Stimulated activated CD4-positive, alpha-beta T cell treated with anti-CD3 and anti-CD28 coated beads, Interleukin-15, amount 100 ng/mL, for 1 hour (primary cell): ENCODE data around the gene FBL.
"Not testable (repeated sequence)": the region's sequence is repeated elsewhere in the genome, so short reads cannot be mapped to it uniquely, and the experiment has no call there.

Source experiments
- DNase-seq, 2 donors: peaks; one replicate each; pipeline ENCODE4 v3.0.0-alpha.2; 2020; ENCODE audit warnings: low read depth in 1 of 2, low spot score in 1 of 2

Gene FBL

DNA sequence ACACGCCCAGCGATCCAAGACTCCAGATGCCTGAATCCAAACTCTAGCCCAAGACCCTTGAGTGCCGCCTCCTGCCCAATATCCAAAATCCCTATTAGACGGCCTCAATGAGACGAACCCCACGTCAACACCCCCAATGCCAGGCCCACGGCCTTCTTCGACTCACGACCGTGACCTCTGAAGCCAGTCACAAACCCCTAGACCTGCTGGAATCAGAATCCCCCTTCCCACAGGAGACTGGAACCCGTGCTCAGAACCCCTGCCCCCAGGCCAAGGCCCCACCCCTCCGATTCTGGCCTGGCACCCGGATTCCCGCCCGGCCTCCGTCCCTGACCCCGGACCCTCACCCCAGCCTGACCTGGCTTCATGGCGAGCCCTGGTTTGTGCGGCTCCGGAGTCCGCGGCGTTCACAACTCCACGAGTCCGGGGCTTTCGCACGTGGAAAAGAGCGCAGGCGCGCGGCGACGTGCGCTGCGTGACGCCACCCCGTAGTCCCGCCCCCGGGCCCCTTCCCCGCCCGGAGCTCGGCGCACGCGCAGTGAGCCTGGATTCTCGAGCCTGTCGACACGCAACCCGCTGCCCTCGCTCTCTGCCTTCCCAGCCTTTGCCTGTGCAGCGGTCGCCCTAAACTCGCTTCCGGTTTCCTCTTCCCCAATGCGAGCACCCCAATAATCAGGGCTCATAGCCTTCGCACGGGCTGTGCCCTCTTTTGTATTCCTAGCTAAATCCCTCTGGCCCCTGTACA lies at the start of gene FBL:
TSS of gene FBL (minus strand) at position 447 of the 745 bp plus-strand sequence. CDS start at position 368, 79 bp downstream.
- DNase-seq = peak; percentile 98

DNA sequence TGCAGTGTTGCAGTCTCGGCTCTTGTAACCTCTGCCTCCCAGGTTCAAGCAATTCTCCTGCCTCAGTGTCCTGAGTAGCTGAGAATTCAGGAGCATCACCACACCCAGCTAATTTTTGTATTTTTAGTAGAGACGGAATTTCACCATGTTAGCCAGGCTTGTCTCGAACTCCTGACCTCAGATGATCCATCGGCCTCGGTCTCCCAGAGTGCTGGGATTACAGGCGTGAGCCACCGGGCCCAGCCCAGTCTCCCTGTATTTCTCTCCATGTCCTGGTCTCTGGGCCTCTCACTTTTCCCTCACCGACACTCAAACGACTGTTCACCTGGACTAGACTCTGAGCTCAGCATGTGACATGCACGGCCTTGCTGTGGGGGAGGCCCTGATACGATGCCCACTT lies 48.9 kb upstream of the FBL start:
- not testable (repeated sequence) for DNase-seq

DNA sequence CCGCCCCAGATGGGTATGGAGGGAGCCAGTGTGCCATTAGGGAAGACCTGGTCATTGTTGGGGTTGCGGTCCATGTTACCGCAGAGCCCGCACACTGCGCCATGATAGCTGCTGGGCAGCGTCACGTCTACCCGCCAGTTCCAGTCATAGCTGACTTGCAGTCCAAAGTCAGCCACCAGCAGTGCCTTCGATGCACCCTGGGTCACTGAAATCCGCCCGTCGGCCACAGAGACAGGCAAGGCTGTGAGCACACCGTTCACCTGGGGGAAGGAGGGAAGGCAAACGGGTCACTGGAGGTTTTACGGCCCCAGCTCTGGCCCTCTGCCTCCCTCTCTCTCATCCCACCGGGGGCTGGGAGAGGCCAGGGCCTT lies 48.0 kb upstream of the FBL start:
- not testable (repeated sequence) for DNase-seq

DNA sequence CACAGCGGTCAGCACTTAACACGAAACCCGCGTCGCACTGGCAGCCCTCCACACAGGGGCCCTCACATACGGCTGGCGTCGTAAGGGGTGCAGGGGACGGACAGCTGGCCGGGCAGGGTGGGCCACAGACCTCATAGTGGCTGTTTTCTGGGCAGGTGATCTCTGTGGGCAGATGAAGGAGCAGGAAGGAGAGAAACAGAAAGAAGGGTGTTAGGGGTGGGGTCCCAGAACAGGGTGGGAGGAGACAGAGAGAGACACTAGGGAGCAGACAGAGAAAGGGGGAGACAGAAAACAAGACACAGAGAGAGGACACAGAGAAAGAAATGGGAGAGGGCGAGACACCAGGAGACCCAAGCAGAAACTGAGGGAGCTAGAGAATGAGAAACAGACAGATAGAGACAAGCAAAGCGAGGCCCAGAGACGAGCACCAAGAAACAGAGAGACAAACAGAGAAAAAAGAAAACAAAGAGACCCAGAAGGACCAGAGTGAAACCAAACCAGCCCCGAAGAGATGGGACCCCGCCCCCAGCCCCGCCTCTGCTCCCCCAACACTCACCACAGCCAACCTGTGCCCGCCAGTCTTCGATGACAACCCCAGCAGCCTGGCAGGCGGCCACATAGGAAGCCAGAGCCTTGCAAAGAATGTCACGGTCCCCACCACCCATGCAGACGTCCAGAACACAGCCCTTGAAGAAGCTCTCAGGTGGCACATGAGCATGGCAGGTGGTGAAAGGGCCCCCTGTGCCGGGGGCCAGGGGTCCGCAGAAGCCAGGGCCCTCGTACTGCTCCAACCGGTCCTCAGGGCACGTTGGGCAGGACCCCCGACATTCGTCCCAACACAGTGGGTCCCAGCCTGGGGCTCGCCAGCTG lies 47.4 kb upstream of the FBL start:
- not testable (repeated sequence) for DNase-seq

DNA sequence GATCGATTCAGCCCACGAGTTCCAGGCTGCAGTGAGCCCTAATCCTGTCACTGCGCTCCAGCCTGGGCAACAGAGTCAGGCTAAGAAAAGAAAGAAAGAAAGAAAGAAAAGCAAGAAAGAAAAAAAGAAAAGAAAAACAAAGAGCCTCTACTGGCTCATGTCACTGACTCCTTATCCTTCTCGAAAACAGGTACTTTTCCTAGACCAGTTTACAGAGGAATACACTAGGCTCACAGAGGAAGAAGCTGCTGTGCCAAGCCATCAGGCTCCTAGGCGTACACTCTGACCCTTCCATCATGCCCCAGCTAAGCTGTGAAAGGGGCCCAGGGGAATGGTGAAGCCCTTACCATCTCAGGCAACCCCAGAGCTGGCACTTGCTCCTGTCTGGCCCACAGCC lies 46.3 kb upstream of the FBL start:
- not testable (repeated sequence) for DNase-seq

DNA sequence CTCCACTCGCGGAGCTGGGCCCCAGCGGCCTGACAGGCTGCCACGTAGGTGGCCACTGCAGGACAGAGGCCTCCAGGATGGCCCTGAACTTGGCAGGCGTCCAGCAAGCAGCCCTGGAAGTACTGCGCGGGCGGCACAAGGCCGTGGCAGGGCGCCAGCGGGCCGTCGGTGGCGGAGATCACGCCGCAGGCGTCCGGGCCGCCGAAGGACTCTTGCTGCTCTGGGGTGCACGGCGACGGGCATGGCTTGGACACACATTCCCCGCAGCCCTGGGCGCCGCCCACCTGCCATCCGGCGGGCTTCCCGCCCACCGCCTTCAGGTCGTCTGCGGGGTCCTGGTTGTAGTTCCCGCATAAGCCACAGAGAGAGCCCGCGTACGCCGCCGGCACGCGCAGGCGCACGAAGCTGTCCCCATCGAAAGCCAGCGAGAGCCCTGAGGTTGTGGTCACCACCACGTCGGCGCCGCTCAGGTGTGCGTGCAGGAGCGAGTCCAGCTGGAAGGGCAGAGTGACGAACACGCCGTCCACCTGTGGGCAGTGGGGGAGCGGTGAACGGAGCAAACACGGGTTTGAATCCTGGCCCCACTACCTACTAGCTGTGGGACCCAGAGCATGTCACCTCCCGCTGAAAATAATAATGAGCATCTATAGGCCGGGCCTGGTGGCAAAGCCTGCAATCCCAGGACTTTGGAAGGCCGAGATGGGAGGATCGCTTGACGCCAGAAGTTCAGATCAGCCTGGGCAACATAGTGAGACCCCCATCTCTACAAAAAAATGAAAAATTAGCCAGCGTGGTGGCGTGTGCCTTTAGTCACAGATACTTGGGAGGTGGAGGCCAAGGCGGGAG lies 45.7 kb upstream of the FBL start:
- DNase-seq = not testable (repeated sequence)

DNA sequence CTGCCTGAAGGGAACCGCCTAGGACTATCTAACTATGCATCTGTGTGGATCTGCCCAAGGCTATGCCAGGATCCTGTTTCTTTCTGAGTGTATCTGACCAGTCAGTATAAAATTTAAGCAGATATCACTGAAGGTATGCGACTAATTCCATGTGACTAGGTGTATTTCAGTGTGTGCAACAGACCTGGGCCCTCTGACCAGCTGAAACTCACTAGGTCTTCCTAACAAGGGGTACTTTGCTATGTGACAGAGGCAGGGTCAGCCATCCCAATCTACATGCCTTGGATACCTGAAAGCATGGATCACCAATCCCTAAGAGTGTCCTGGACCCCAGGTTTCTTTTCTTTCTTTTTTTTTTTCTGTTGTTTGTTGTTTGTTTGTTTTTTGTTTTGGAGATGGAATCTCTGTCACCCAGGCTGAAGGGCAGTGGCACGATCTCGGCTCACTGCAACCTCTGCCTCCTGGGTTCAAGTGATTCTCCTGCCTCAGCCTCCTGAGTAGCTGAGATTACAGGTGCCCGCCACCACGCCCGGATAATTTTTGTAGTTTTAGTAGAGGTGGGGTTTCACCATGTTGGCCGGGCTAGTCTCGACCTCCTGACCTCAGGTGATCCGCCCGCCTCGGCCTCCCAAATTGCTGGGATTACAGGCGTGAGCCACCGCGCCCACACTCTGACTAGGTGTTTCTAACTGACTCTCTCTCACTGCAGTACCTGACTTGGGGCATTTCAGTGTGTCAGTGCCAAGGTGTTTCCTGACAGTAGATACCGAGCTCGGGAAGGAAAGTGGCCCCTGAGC lies 44.8 kb upstream of the FBL start:
- no peak for DNase-seq

DNA sequence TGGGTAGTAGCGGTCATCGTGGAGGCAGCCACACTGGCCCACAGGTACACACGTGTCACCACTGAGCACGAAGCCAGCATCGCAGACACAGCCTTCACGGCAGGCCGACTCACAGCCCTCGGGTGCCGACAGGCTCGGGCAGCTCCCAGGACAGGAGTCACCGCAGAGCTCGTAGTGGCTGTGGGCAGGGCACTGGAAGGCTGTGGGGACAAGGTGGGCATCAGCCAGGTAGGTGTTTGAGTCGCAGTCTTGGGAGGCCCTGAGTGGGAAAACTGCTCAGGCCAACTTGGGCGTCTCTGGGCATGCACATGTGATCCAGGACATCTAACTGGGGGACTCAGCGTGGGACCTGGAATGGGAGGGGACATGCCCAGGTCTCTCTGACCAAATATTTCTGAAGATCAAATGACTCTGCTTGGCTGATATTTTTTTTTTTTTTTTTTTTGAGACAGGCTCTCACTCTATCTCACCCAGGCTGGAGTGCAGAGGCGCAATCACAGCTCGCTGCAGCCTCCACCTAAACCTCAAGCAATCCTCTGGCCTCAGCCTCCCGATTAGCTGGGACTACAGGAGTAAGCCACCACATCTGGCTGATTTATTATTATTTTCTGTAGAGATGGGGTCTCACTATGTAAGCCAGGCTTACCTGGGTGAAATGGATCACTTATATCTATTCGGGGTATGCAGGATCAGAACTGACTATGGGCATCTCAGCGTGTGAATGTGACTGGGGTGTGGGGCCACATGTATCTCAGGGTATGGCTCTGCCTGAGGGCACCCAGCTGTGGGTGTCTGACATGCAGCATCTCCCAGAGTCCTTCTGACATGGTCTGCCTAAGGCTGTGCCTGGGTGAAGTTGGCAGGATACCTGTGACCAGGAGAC lies 43.9 kb upstream of the FBL start:
- DNase-seq = not testable (repeated sequence)

DNA sequence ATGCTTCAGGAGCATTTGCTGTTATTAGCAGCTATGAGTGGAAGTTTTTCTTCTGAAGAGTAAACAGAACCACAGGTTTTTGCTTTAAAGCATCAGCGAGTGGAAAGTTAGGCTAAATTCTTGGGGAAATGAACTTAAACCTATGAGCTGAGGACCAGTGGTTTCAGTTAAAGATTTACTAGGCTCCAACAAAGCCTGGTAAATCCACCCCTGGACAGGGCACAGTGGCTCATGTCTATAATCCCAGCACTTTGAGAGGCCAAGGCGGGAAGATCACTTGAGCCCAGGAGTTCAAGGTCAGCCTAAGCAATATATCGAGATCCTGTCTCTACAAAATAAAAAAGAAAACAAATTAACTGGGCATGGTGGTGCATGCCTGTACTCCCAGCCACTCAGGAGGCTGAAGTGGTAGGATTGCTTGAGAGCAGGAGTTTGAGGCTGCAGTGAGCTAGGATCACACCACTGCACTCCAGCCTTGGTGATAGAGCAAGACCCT lies 41.3 kb upstream of the FBL start:
- not testable (repeated sequence) for DNase-seq

DNA sequence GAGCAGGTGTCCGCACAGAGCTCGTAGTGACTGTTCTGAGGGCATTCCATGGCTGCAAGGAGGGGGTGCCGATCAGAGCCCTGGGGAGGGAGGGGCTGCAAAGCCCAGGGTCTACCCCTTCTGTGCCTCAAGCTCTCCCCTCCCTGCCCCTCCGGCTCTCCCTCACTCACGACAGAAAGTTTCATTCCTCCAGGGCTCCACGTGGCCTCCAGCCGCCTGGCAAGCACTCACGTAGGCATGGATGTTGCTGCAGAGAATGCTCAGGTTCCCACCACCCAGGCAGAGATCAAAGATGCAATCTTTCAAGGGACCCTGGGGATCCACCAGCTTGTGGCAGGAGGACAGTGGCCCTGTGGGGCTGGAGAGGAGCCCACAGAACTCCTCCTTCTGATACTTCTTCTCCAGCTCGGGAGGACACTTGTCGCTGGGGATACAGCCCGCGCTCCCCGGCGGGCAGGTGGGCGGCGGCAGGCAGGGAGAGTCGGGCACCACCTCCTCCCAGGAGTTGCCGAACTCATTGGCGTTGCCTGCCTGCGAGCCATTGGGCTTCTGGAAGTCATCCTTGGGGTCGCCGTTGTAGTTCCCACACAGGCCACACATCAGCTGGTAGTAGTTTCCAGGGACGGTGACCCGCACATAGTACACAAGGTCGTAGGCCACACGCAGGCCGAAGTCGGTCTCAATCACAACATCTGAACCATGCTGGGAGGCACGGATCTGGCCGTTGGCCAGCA lies 39.8 kb upstream of the FBL start:
- DNase-seq = not testable (repeated sequence)

DNA sequence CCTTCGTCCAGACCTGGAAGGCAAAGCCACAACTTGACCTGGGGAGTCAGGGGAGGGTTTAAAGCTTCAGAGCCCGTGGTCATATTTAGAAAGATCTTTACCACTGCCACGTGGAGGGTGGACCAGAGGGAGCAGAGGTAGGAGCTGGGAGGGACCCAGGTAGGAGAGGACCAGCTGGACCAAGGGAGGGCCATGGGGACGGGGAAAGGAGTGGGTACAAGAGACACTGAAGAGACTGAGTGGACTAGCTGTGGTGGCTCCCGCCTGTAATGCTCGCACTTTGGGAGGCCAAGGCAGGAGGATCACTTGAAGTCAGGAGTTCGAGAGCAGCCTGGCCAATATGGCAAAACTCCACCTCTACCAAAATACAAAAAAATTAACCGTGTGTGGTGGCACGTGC lies 38.5 kb upstream of the FBL start:
- DNase-seq = not testable (repeated sequence)

DNA sequence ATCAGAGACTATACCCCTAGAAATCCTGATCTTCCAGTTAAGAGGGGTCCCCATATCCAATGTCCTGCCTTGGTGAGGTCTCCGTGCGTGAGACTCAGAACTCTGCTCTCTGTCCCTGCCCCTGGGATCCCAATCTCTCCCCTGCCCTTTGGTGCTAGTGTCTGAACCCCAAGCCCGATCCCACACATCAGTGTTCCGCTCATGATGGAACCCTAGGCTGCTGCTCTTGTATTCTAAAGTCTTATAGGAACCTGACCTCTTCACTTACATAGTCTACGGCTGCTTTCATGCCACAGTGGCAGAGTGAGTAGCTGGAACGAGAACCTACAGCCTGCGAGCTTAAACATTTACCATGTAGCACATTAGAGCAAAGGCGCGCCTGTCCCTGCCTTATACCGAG lies 36.5 kb upstream of the FBL start:
- not testable (repeated sequence) for DNase-seq

DNA sequence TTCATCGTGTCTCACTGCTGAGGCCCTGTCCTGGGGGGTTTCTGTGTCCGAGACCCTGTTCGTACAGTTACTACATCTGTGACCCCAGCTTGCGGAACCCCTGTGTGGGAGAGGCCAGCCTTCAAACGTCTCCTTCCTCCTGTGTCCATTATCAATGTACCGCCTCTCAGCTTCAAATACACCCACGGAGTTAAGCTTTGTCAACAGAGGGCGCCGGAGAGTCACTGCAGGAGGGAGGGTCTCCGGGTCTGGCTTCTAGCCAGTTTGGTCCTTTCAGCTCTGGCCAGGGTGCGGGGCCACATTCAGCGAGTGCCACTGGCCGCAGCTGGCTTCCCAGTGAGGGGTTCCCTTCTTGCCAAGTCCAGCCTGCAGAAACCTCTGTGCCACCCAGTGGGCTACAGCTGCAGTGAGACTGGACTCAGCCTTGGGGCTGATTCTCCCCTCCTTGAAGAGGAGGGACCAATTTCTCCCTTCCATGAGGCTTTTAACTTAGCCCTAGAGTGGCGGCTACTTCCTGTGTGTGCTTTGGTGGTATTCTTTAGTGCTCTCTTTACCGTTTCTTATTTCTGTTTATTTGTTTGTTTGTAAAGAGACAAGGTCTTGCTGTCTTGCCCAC lies 35.4 kb upstream of the FBL start:
- not testable (repeated sequence) for DNase-seq

DNA sequence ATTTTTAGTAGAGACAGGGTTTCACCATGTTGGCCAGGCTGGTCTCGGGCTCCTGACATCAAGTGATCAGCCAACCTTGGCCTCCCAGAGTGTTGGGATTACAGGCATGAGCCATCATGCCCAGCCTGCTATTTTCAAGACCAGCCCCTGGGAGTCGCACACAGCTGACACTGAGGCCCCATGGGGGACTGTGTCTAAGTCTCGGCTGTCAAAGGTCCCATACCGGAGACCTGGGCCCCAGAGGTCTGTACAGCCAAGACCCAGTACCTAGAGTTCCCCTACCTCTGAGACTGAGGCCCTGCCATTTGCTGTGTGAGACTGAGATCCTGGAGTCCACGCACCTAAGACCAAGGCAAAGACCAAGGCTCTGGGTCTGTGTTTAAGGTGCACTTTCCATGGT lies 34.1 kb upstream of the FBL start:
- not testable (repeated sequence) for DNase-seq

DNA sequence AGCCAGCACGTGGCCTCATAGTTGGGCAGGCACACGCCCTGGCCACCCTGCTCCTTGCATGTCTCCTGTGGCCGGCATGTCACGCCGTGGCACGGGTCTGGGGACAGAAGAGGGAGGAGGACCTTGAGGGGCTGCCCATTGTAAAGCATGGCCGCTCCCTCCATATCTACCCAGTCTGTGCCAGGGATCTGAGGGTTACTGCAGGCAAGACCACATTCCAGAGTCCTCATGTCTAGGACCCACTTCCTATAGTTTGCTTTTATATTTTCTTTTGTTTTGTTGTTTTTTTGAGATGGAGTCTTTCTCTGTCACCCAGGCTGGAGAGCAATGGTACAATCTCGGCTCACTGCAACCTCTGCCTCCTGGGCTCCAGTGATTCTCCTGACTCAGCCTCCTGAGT lies 33.6 kb upstream of the FBL start:
- not testable (repeated sequence) for DNase-seq

DNA sequence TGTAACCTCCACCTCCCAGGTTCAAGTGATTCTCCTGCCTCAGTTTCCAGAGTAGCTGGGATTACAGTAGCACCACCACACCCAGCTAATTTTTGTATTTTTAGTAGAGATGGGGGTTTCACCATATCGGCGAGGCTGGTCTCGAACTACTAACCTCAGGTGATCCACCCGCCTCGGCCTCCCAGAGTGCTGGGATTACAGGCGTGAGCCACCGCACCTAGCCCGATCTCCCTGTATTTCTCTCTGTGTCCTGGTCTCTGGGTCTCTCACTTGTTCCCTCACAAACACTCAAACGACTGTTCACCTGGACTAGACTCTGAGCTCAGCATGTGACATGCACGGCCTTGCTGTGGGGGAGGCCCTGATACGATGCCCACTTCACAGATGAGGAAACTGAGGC lies 32.7 kb upstream of the FBL start:
- DNase-seq = not testable (repeated sequence)

DNA sequence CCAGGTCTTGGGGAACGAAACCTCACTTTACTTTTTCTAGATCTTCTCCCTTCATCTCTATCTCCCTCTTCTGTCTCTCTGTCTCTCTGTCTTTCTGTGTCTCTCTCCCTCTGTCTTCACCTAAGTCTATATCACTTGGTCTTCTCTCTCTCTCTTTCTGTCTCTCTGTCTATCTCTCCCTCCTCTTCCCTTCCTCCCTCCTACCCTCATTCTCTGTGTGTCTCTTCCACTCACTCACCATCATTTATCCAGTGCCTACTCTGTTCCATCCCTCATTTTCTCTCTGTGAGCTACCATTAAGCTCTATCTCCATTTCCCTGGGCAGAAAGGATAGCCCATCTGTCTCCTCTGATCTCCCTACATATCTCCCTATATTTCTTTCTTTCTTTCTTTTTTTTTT lies 32.2 kb upstream of the FBL start:
- no peak for DNase-seq

DNA sequence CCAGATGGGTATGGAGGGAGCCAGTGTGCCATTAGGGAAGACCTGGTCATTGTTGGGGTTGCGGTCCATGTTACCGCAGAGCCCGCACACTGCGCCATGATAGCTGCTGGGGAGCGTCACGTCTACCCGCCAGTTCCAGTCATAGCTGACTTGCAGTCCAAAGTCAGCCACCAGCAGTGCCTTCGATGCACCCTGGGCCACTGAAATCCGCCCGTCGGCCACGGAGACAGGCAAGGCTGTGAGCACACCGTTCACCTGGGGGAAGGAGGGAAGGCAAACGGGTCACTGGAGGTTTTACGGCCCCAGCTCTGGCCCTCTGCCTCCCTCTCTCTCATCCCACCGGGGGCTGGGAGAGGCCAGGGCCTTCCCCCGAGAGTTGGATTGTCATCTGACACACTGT lies 31.8 kb upstream of the FBL start:
- not testable (repeated sequence) for DNase-seq
